Right renal cortex interstitium (tissue), 3 donors: ENCODE data around the gene SLIT2. TPM values are rescaled to one million over a fixed set of nuclear protein-coding genes. Genes with fewer than 3 reads are reported as not detected.

Experiments
- DNase-seq, 3 donors: peaks; one replicate each; pipeline ENCODE4 v3.0.0-alpha.2; 2013; ENCODE audit warnings: low read depth in 3 of 3, low spot score in 2 of 3
- polyA plus RNA-seq, 3 donors: library from polyadenylated mRNA; unstranded; fragments of 120-200 nt; gene quantifications; one replicate each; pipeline ENCODE4 v1.2.1, GENCODE V29; 2013; ENCODE audit not compliant: insufficient read length in 3 of 3

The SLIT2 gene
- polyA plus RNA-seq, 3 donors: 45.3 to 54.0 (median 49.7) TPM

DNA sequence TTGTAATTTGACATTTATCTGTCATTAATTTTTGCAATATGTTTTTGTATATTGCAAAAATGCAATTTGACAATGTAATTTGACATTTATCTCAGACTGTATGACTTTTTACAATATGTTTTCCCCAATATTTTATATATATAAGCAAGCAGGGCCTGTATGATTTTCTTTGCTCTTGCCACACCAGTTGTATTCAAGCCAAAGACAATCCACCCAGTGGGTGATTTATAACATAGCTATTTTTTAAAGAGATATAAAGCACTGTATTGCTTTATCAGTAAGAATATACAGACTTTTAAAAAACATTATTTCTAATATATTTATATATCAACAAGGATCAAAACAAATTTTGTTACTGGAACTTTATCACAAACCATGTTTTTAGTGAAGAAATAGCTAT is 47.3 kb downstream of the SLIT2 start:
- no peak for DNase-seq

DNA sequence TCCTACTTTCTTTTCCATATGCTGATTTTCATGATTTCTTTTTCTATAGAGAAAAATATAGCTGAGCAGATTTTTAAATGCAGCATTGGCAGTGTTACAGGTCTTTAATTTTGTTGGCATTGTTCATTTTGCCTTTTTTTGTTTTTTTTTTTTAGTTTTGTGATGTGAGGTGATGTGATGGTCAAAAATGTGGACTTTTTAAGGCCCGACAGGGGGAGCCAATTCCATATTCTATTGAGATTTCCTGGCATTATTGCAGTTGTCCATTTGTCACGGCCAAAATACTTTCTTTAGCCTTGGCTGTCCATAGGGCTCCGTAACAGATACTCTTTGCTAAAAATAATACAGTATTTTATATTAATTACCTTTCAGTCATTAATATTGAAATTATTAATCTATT is 47.8 kb downstream of the SLIT2 start:
- no peak for DNase-seq

DNA sequence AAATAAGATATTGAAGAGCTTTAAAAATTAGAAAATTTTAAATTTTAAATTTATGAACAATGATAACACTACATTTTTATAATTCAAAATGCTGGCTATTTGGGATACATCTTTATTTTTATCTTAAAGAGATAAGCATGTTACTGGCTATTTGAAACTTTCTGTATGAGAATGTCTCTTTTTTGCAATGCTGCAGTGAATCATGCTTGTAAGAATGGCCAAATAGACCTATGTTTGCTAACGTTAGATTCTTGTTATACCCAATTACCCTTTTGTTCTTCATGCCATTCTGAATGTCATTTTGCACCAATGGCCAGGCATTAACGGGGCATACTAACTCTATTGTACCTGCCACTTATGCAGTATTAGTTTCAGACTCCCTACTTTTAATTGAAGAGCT is 49.5 kb downstream of the SLIT2 start:
- no peak for DNase-seq
